SU-DHL-6 (cell line): Measurements from ENCODE around the gene ZMYM4.

Experiments
- EZH2phosphoT487 ChIP-seq: fragments of 200-600 bp; sonication (generic), shearing (Covaris generic); conservative IDR thresholded peaks from 2 replicates; pipeline ENCODE4 v1.6.1; 2018; ENCODE audit warnings: mild to moderate bottlenecking, antibody characterized with exemption, low read length, moderate library complexity, mixed read lengths
- TF ChIP-seq, protein P1 (sequence below): fragments of 200-600 bp; sonication (generic); IDR thresholded peaks from one replicate; pipeline ENCODE4 v1.5.1; 2017; ENCODE audit warnings: antibody characterized with exemption, mild to moderate bottlenecking, low read length, moderate library complexity; ENCODE audit not compliant: insufficient read depth, poor library complexity, severe bottlenecking

DNA sequence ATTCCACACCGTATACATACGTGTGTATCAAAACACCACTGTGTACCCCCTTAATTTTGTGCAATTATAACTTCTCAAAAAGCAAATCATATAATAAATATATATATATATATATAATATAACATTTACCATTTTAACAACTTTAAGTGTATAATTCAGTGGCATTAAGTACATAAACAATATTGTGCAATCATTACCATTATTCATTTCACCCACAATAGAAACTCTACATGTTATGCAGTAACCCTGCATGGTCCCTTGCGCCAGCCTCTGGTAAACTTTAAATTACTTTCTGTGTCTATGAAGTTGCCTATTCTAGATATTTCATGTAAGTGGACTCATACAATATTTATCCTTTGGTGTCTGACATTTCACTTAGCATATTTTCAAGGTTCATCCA, 13.1 kb downstream of the ZMYM4 start:
- TF ChIP-seq, protein P1, sequence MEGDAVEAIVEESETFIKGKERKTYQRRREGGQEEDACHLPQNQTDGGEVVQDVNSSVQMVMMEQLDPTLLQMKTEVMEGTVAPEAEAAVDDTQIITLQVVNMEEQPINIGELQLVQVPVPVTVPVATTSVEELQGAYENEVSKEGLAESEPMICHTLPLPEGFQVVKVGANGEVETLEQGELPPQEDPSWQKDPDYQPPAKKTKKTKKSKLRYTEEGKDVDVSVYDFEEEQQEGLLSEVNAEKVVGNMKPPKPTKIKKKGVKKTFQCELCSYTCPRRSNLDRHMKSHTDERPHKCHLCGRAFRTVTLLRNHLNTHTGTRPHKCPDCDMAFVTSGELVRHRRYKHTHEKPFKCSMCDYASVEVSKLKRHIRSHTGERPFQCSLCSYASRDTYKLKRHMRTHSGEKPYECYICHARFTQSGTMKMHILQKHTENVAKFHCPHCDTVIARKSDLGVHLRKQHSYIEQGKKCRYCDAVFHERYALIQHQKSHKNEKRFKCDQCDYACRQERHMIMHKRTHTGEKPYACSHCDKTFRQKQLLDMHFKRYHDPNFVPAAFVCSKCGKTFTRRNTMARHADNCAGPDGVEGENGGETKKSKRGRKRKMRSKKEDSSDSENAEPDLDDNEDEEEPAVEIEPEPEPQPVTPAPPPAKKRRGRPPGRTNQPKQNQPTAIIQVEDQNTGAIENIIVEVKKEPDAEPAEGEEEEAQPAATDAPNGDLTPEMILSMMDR = no peak
- TF ChIP-seq EZH2phosphoT487 = no peak
